NCI-H82 treated with DMSO at 0.1 percent for 48 hours (cell line): ENCODE data around the gene DNAH5.

ENCODE experiments used
- DNase-seq: peaks from one replicate; lab custom pipeline; 2025; ENCODE audit not compliant: unreplicated experiment; lab: John Stamatoyannopoulos, UW

Gene DNAH5

DNA sequence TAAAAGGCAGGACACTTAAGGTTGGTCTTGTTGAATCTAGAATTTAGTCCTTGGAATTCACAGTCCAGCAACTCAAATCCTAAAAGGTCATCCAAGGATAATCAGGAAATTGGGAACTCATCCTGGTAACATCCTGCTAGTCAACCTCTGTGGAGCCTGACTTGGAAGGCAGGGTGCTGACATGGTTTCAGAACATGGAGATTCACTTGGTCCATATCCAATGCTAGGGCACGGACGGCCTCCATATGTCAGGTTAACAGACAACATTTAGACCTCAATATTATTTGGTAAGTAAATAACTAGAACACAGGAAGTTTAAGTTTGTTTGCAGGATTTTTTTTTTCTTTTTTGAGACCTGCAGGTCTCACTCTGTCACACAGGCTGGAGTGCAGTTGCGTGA, 783 bp upstream of the DNAH5 start:
- no peak for DNase-seq

DNA sequence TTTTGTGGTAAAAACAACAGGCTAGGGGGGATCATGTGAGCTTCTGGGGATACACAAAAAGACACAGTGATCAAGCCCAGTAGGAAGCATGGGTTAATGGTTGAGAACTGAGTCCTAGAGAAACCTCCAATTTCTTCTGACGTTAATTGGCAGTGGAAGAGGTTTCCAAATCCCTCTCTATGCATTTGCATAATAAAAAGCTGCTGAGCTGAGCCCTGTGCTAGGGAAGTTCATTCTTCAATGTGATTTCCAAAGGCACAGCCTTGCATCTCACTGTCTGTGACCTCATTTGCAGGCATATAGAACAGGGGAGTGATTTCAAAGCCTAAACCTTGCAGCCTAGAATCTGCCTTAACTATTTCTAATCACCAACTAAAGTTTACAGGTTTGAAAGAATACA, 812 bp downstream of the DNAH5 start:
- no peak for DNase-seq

DNA sequence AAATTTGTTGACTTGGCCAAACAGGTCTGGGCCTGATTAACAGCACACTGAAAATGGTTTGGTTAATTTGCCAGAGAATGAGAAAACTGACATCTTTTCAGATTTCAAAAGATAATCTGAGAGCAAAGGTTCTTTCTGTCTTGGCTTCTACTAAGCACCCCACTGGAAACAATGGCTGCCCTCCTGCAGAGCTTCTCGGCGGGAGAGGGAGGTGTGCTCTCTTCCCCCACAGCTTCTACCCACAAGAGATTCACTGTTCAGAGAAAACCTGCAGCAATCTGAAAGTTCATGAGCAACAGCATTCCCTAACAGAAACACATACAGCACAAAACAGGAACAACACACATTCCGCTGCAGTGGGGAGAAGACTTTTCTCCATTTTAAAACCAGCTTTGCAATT, 3.0 kb downstream of the DNAH5 start:
- no peak for DNase-seq

DNA sequence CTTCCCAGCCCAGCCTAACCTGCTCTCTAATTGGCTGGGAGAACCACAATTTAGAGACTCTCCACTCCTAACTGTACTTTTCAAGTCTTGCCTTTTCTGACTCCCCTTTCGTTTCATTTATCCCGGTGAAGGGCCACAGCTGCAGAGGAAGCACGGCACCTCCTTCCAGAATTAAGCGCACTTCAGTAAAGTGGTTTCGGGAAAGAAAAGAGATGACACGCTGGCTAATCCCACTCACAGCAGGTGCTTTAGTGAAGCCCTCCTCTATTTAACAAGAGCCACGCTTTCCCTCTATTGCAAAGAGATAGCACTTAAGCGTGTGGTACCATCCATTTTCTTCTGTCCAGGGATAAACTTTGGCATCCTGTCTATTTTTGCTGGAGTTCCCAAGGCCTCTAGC, 4.8 kb downstream of the DNAH5 start:
- no peak for DNase-seq

DNA sequence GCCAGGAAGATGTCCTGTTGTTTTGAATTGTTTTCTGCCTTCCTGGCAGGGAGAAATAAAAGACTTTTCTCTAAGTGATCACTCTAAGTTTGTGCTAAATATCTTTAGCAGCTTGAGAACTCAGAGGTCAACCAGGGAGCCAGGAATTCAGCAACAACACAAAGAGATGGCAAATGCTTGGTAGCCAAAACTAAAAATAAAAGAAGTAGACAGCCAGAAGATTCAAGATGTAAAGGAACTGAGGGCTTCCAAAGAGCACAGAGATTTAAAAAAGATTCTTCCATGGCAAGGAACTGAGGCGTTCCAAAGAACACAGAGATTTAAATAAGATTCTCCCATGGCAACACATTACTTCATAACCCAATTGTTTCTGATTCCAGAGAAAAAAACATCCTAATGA, 9.6 kb downstream of the DNAH5 start:
- no peak for DNase-seq

DNA sequence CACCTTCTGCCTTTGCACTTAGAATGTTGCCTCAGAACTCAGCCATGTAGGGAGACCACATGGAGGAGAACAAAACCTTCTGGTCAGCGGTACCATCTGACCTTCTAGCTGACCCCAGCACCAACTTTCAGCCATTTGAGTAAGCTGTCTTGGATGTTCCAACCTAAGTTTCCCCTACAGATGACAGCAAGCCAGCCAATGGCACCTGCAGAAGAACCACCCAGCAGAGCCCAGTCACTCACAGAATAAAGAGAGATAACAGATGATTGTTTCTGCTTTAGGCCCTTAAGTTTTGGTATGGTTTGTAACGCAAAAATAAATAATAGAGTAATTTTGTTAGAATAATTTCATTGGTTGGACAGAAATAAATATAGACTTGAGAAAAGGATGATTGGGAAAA, 10.4 kb downstream of the DNAH5 start:
- DNase-seq: no peak

DNA sequence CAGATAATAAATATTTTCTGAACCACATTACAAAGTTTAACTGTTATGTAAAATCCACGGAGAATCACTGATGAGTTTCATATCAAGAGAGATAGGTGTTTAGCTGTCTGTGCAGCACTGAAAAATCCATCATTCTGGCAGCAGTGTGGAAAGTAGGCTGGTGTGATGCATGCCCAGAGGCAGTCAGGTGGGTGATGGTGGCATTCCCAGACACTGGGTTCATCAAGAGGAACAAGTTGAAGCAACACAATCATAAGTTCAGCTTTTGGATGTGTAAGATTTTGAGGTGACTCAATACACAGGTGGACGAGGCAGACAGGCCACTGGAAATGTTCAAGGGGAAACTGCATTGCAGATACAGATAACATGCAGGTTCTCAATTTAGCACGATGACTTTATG, 11.9 kb downstream of the DNAH5 start:
- no peak for DNase-seq

- no peak for DNase-seq
These were observed 12.5 kb downstream of the DNAH5 start for GRCh38 chr5:13932011-13932410.

- DNase-seq: no peak
These were observed 13.8 kb downstream of the DNAH5 start for GRCh38 chr5:13930541-13931171.

GRCh38 chr5:13926731-13927130, 17.8 kb downstream of the DNAH5 start:
- DNase-seq: no peak

- DNase-seq: no peak
These were observed 22.9 kb downstream of the DNAH5 start for GRCh38 chr5:13921578-13921977.

DNA sequence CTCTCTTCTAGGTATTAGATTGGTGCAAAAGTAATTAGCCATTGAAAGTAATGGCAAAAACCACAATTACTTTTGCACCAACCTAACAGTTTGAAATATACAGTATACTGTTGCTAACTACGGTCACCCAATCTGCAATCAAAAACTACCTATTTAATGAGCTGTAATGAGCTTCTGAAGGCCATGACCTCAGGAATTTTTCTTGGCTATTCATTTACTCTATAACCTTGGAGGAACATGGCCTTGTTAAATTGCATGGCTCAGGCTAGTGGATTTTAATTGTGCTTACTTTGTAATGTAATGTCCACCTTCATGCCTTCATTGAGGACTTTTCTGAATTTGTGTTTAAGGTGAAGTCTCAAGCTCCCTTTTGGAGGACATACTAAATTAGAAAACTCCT, 24.7 kb downstream of the DNAH5 start:
- DNase-seq: no peak

GRCh38 chr5:13919087-13919486, 25.4 kb downstream of the DNAH5 start:
- DNase-seq: no peak

GRCh38 chr5:13917061-13917460, 27.4 kb downstream of the DNAH5 start:
- DNase-seq: no peak

DNA sequence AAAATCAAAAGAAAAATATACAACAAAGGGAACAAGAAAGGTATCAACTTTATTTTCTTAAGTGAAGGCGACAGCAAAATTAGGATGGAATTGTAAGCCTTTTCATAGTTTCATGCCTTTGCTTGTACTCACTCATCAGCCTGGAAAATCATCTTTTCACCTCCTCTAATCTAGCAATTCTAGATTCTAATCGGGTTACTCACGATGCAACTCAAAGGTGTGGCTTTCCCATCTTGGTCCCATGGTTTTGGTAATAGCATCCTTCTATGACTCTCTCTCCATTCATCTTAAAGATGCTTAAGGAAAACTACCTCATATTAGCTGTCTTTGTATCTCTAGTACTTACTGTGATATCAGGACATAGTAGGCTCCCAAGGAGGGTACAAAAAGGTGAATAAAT, 30.5 kb downstream of the DNAH5 start:
- DNase-seq: no peak

- no peak for DNase-seq
These were observed 33.7 kb downstream of the DNAH5 start for GRCh38 chr5:13910637-13911288.

DNA sequence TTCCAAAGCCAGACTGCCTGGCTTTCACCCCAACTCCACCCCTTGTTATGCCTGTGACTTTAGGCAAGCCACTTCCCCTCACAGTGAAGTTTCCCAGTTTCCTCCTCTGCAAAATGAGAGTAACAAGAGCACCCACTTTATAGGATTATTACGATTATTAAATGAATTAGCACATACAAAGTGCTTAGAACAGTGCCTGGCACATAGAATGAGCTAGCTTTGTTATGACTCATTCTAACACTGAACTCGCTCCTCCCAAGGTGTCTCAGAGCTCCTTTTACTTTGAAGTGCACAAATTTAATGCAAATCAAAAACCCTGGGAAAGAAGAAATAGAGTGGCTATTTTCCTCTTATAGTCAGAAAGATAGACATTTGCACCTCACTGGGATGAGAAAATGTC, 34.3 kb downstream of the DNAH5 start:
- DNase-seq: no peak

GRCh38 chr5:13909271-13909670, 35.2 kb downstream of the DNAH5 start:
- no peak for DNase-seq

GRCh38 chr5:13898569-13898968, 45.9 kb downstream of the DNAH5 start:
- no peak for DNase-seq

DNA sequence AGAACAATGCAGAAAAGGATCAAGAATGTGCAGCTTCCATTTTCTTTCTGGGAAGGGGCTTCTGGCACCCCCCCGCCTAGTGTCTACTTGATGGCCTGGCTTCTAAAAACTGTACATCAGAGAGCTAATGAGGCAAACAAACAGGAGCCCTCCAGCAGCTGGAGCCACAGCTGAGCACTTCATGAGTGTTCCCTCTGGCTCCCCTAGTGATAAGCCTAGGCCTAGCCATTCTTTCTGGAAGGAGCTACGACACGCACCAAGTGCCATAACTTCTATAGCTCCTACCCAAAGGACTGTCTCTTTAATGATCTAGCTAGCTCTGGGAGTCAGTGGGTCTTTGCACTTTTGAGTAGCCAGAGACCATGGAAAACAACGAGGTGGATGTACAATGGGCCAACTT, 66.1 kb downstream of the DNAH5 start:
- no peak for DNase-seq

- peak; percentile 53 for DNase-seq
These were observed 77.7 kb downstream of the DNAH5 start for GRCh38 chr5:13866792-13867191.

DNA sequence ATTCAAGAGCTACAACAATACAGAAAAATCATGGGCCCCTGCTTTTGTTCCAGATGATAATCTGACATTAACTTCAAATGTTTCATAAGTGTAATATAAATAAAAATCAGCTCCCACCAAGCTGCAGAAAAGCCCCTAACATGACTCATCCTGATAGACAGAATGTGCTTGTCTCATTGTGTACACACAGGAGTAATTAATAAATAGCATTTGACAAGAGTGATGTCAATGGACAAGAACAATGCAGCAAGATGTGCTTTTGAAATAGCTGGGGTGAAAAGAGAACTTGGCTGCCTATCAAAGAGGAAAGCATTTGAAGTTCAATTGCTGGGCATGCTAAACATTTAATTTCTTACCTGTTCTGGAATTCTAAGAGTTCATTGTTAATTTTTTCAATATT, 79.2 kb downstream of the DNAH5 start:
- DNase-seq: no peak

- DNase-seq: no peak
These were observed 84.3 kb downstream of the DNAH5 start for GRCh38 chr5:13860146-13860545.
